Ishikawa (cell line): ENCODE data around the gene OR4C6.

Source experiments
- CREB1 ChIP-seq: IDR thresholded peaks from 2 replicates; pipeline ENCODE4 v1.6.1; 2012; ENCODE audit warnings: low read depth
- EGR1 ChIP-seq: IDR thresholded peaks from 2 replicates; pipeline ENCODE4 v1.6.1; 2012
- EP300 ChIP-seq: IDR thresholded peaks from 2 replicates; pipeline ENCODE4 v1.6.1; 2012; ENCODE audit warnings: borderline replicate concordance
- REST ChIP-seq: IDR thresholded peaks from 2 replicates; pipeline ENCODE4 v1.6.1; 2012; ENCODE audit warnings: low read depth, mild to moderate bottlenecking
- TAF1 ChIP-seq: IDR thresholded peaks from 2 replicates; pipeline ENCODE4 v1.6.1; 2012; ENCODE audit warnings: low read depth, mild to moderate bottlenecking
- TCF12 ChIP-seq: IDR thresholded peaks from 2 replicates; pipeline ENCODE4 v1.6.1; 2012; ENCODE audit warnings: low read depth
- TEAD4 ChIP-seq: IDR thresholded peaks from 2 replicates; pipeline ENCODE4 v1.6.1; 2012
- USF1 ChIP-seq: IDR thresholded peaks from 2 replicates; pipeline ENCODE4 v1.6.1; 2012
- ZBTB7A ChIP-seq: IDR thresholded peaks from 2 replicates; pipeline ENCODE4 v1.6.1; 2012; ENCODE audit warnings: low read depth

- TF ChIP-seq ZBTB7A (no peak), TEAD4 (no peak), TAF1 (no peak), REST (no peak), TCF12 (no peak), EP300 (no peak), CREB1 (no peak), EGR1 (no peak), USF1 (no peak)
Measured at GRCh38 chr11:55655096-55655495, 6.9 kb upstream of the OR4C6 start.
